Neutrophil (primary cell): Measurements from ENCODE around the gene CYTH4.
A peak's percentile ranks its signal among the peaks of the same experiment; 100 is the strongest.

ENCODE experiments used
- H3K27ac ChIP-seq: fragments of 200-600 bp; sonication (generic); 2 replicates; pipeline ENCODE4 v1.5.1; 2016; ENCODE audit warnings: mild to moderate bottlenecking, moderate library complexity
- H3K27me3 ChIP-seq: fragments of 200-600 bp; sonication (generic); 2 replicates; pipeline ENCODE4 v1.6.0; 2016; ENCODE audit warnings: mild to moderate bottlenecking
- H3K36me3 ChIP-seq: fragments of 200-600 bp; sonication (generic); 2 replicates; pipeline ENCODE4 v1.5.1; 2017
- H3K4me1 ChIP-seq, 2 experiments: fragments of 200-600 bp in 1 of 2; sonication (generic) in 1 of 2; 1 replicate in 1 of 2; 2 replicates in 1 of 2; pipeline versions ENCODE4 v1.5.1 to v1.6.1; 2013 to 2016; ENCODE audit warnings: low read depth in 1 of 2, low read length in 1 of 2, mild to moderate bottlenecking in 1 of 2, moderate library complexity in 1 of 2; ENCODE audit not compliant: control insufficient read depth in 1 of 2, insufficient read depth in 1 of 2
- H3K4me3 ChIP-seq, 2 experiments: fragments of 200-600 bp in 1 of 2; sonication (generic) in 1 of 2; 1 replicate in 1 of 2; 2 replicates in 1 of 2; pipeline ENCODE4 v1.5.1; 2013 to 2016; ENCODE audit warnings: low read depth in 1 of 2, low read length in 1 of 2, mild to moderate bottlenecking in 1 of 2, moderate library complexity in 1 of 2
- H3K9me3 ChIP-seq: fragments of 200-600 bp; sonication (generic); 2 replicates; pipeline ENCODE4 v1.5.1; 2016
- CTCF ChIP-seq: fragments of 200-600 bp; sonication (generic); IDR thresholded peaks from 2 replicates; pipeline ENCODE4 v1.5.1; 2016; ENCODE audit warnings: antibody characterized with exemption

The CYTH4 gene

GRCh38 chr22:37237371-37238268 is 44.7 kb upstream of the CYTH4 start:
- Histone ChIP-seq H3K27me3 (no peaks in the 10 kb centered on the region), H3K27ac (peak overlapping the region; percentile 99), H3K4me1 (peaks cover 96 to 98% of the 10 kb centered on the region in 2 experiments), H3K9me3 (no peaks in the 10 kb centered on the region), H3K36me3 (peaks cover 93% of the 10 kb centered on the region), H3K4me3 (peak overlapping the region; percentile 39 to 92)
- TF ChIP-seq CTCF, result no peak

GRCh38 chr22:37239336-37240239 is 42.7 kb upstream of the CYTH4 start:
- H3K36me3 ChIP-seq, result peaks cover 73% of the 10 kb centered on the region
- no peaks in the 10 kb centered on the region for H3K9me3 ChIP-seq
- TF ChIP-seq CTCF, result no peak
- H3K4me1 ChIP-seq, result peaks cover 90 to 95% of the 10 kb centered on the region in 2 experiments
- H3K27me3 ChIP-seq, result no peaks in the 10 kb centered on the region
- H3K27ac ChIP-seq, result peak overlapping the region; percentile 99
- H3K4me3 ChIP-seq, result peak overlapping the region in 1 of 2 experiments; percentile 92

GRCh38 chr22:37240240-37240940 is 41.9 kb upstream of the CYTH4 start:
- no peaks in the 10 kb centered on the region for H3K9me3 ChIP-seq
- peak overlapping the region; percentile 99 for H3K27ac ChIP-seq
- peaks cover 90 to 95% of the 10 kb centered on the region in 2 experiments for H3K4me1 ChIP-seq
- H3K27me3 ChIP-seq, result no peaks in the 10 kb centered on the region
- no peak for TF ChIP-seq CTCF
- H3K4me3 ChIP-seq, result peak overlapping the region; percentile 92 to 98
- peaks cover 65% of the 10 kb centered on the region for H3K36me3 ChIP-seq

- Histone ChIP-seq H3K4me3 (peak overlapping the region; percentile 92 to 98), H3K4me1 (peaks cover 90 to 95% of the 10 kb centered on the region in 2 experiments), H3K9me3 (no peaks in the 10 kb centered on the region), H3K36me3 (peaks cover 60% of the 10 kb centered on the region), H3K27me3 (no peaks in the 10 kb centered on the region), H3K27ac (peak overlapping the region; percentile 99)
- TF ChIP-seq CTCF, result no peak
Observed at GRCh38 chr22:37240941-37241320, 41.4 kb upstream of the CYTH4 start.
